KMS-11 (cell line): ENCODE results near the gene CBL.

Experiments
- H2AFZ ChIP-seq: fragments of 200-600 bp; sonication (generic); 2 replicates; pipeline ENCODE4 v1.6.1; 2016; ENCODE audit warnings: antibody characterized with exemption, mixed run types, low read depth
- H3K27ac ChIP-seq: fragments of 200-600 bp; sonication (generic); 2 replicates; pipeline ENCODE4 v1.6.1; 2016; ENCODE audit warnings: mild to moderate bottlenecking, mixed run types
- H3K27me3 ChIP-seq: fragments of 200-600 bp; sonication (generic); 2 replicates; pipeline ENCODE4 v1.6.1; 2017; ENCODE audit warnings: mild to moderate bottlenecking, low read depth, mixed run types, moderate library complexity; ENCODE audit not compliant: insufficient read depth
- H3K36me3 ChIP-seq: fragments of 200-600 bp; sonication (generic); 2 replicates; pipeline ENCODE4 v1.6.1; 2017; ENCODE audit warnings: mild to moderate bottlenecking, mixed run types; ENCODE audit not compliant: insufficient read depth
- H3K4me1 ChIP-seq: fragments of 200-600 bp; sonication (generic); 2 replicates; pipeline ENCODE4 v1.6.1; 2016; ENCODE audit warnings: mild to moderate bottlenecking, low read depth, mixed run types; ENCODE audit not compliant: poor library complexity, severe bottlenecking
- H3K4me2 ChIP-seq: fragments of 200-600 bp; sonication (generic); 2 replicates; pipeline ENCODE4 v1.7.0; 2016; ENCODE audit warnings: mild to moderate bottlenecking, mixed run types
- H3K4me3 ChIP-seq: fragments of 200-600 bp; sonication (generic); IDR thresholded peaks from 2 replicates; pipeline ENCODE4 v1.6.1; 2017; ENCODE audit warnings: low read depth, low read length, mixed read lengths; ENCODE audit not compliant: insufficient read depth
- H3K79me2 ChIP-seq: fragments of 200-600 bp; sonication (generic); 2 replicates; pipeline ENCODE4 v1.6.1; 2016; ENCODE audit warnings: low read depth, mixed run types; ENCODE audit not compliant: insufficient read depth
- H3K9ac ChIP-seq: fragments of 200-600 bp; sonication (generic); 2 replicates; pipeline ENCODE4 v1.6.1; 2016; ENCODE audit warnings: mild to moderate bottlenecking, mixed run types
- H4K20me1 ChIP-seq: fragments of 200-600 bp; sonication (generic); 2 replicates; pipeline ENCODE4 v1.6.1; 2016; ENCODE audit warnings: mild to moderate bottlenecking, mixed run types; ENCODE audit not compliant: insufficient read depth
- CTCF ChIP-seq: fragments of 200-600 bp; sonication (generic); conservative IDR thresholded peaks from 2 replicates; pipeline ENCODE4 v1.6.1; 2017; ENCODE audit warnings: low read depth, mild to moderate bottlenecking, antibody characterized with exemption, low read length, moderate library complexity, mixed read lengths

Gene CBL

GRCh38 chr11:119187123-119187892, 18.8 kb upstream of the CBL start:
- no peaks in the 10 kb centered on the region for H4K20me1 ChIP-seq
- H3K27me3 ChIP-seq, result peaks cover 3% of the 10 kb centered on the region; the same call in 1 of the 2 replicates
- no peak for TF ChIP-seq CTCF
- no peak overlapping the region for H3K4me3 ChIP-seq
- no peak overlapping the region for H3K27ac ChIP-seq
- no peaks in the 10 kb centered on the region for H3K36me3 ChIP-seq
- H3K4me1 ChIP-seq, result no peaks in the 10 kb centered on the region
- no peak overlapping the region for H3K4me2 ChIP-seq
- H3K79me2 ChIP-seq, result no peaks in the 10 kb centered on the region
- H3K9ac ChIP-seq, result no peak overlapping the region
- no peak overlapping the region for H2AFZ ChIP-seq

GRCh38 chr11:119188067-119188466, 18.1 kb upstream of the CBL start:
- Histone ChIP-seq H3K4me3 (no peak overlapping the region), H3K27ac (no peak overlapping the region), H4K20me1 (no peaks in the 10 kb centered on the region), H3K79me2 (no peaks in the 10 kb centered on the region), H3K4me2 (no peak overlapping the region), H3K27me3 (peaks cover 3% of the 10 kb centered on the region; the same call in 1 of the 2 replicates), H3K36me3 (no peaks in the 10 kb centered on the region), H3K9ac (no peak overlapping the region), H3K4me1 (no peaks in the 10 kb centered on the region), H2AFZ (no peak overlapping the region)
- TF ChIP-seq CTCF, result no peak

GRCh38 chr11:119188887-119189286, 17.3 kb upstream of the CBL start:
- no peaks in the 10 kb centered on the region for H4K20me1 ChIP-seq
- H3K4me3 ChIP-seq, result no peak overlapping the region
- H3K79me2 ChIP-seq, result no peaks in the 10 kb centered on the region
- H3K36me3 ChIP-seq, result no peaks in the 10 kb centered on the region
- peaks cover 3% of the 10 kb centered on the region; the same call in 1 of the 2 replicates for H3K27me3 ChIP-seq
- H3K27ac ChIP-seq, result no peak overlapping the region
- no peak overlapping the region for H3K9ac ChIP-seq
- no peak overlapping the region for H3K4me2 ChIP-seq
- no peaks in the 10 kb centered on the region for H3K4me1 ChIP-seq
- no peak overlapping the region for H2AFZ ChIP-seq
- TF ChIP-seq CTCF, result no peak

- H3K27ac ChIP-seq, result no peak overlapping the region
Measured at GRCh38 chr11:119189393-119189792, 16.7 kb upstream of the CBL start.

More at GRCh38 chr11:119189393-119189792, 16.7 kb upstream of the CBL start:
- no peaks in the 10 kb centered on the region for H3K79me2 ChIP-seq
- peaks cover 3% of the 10 kb centered on the region; the same call in 1 of the 2 replicates for H3K27me3 ChIP-seq
- no peaks in the 10 kb centered on the region for H3K4me1 ChIP-seq
- no peak for TF ChIP-seq CTCF
- H3K4me3 ChIP-seq, result no peak overlapping the region
- H3K4me2 ChIP-seq, result no peak overlapping the region
- no peaks in the 10 kb centered on the region for H3K36me3 ChIP-seq
- H2AFZ ChIP-seq, result no peak overlapping the region
- H4K20me1 ChIP-seq, result no peaks in the 10 kb centered on the region
- H3K9ac ChIP-seq, result no peak overlapping the region
